ENCODE measurements around the gene NBL1.

DNA sequence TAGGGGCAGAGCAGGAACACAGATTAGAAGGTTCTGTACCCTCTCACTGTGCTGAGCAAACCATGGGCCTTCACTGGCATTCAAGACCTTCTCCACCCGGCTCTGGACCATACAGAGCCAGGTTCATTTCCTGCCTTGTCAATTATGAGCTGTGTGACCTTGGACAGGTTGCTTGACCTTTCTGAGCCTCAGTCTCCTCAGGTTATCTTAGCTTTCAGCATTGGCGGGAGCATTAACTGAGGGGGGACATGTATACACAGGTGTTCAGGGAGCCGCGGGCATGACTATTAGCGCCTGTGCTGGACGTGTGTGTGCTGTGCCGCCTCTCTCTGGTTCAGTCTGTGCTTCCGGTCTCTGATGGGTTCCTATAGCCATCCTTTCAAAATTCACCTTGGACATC, 52.7 kb downstream of the NBL1 start:
- no peak for TF ChIP-seq FOXA2 (IDR thresholded peaks at IDR 0.05)
- TF ChIP-seq, protein P1, sequence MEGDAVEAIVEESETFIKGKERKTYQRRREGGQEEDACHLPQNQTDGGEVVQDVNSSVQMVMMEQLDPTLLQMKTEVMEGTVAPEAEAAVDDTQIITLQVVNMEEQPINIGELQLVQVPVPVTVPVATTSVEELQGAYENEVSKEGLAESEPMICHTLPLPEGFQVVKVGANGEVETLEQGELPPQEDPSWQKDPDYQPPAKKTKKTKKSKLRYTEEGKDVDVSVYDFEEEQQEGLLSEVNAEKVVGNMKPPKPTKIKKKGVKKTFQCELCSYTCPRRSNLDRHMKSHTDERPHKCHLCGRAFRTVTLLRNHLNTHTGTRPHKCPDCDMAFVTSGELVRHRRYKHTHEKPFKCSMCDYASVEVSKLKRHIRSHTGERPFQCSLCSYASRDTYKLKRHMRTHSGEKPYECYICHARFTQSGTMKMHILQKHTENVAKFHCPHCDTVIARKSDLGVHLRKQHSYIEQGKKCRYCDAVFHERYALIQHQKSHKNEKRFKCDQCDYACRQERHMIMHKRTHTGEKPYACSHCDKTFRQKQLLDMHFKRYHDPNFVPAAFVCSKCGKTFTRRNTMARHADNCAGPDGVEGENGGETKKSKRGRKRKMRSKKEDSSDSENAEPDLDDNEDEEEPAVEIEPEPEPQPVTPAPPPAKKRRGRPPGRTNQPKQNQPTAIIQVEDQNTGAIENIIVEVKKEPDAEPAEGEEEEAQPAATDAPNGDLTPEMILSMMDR (IDR thresholded peaks at IDR 0.05; ENCODE audit: low read depth, low read length, missing input control), result no peak
- no peak for TF ChIP-seq SP1 (IDR thresholded peaks at IDR 0.05)
- no peak for TF ChIP-seq NR2F2 (IDR thresholded peaks at IDR 0.05)
- TF ChIP-seq RAD21 (IDR thresholded peaks at IDR 0.05), result no peak
- TF ChIP-seq TAF1 (conservative IDR thresholded peaks at IDR 0.05), result no peak
- no peak for TF ChIP-seq GABPA (IDR thresholded peaks at IDR 0.05 in 1 of 2, conservative IDR thresholded peaks at IDR 0.05 in 1 of 2)
- TF ChIP-seq JUND (IDR thresholded peaks at IDR 0.05), result no peak
- TF ChIP-seq, protein P2, sequence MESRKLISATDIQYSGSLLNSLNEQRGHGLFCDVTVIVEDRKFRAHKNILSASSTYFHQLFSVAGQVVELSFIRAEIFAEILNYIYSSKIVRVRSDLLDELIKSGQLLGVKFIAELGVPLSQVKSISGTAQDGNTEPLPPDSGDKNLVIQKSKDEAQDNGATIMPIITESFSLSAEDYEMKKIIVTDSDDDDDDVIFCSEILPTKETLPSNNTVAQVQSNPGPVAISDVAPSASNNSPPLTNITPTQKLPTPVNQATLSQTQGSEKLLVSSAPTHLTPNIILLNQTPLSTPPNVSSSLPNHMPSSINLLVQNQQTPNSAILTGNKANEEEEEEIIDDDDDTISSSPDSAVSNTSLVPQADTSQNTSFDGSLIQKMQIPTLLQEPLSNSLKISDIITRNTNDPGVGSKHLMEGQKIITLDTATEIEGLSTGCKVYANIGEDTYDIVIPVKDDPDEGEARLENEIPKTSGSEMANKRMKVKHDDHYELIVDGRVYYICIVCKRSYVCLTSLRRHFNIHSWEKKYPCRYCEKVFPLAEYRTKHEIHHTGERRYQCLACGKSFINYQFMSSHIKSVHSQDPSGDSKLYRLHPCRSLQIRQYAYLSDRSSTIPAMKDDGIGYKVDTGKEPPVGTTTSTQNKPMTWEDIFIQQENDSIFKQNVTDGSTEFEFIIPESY (IDR thresholded peaks at IDR 0.05), result no peak
- TF ChIP-seq, protein P3, sequence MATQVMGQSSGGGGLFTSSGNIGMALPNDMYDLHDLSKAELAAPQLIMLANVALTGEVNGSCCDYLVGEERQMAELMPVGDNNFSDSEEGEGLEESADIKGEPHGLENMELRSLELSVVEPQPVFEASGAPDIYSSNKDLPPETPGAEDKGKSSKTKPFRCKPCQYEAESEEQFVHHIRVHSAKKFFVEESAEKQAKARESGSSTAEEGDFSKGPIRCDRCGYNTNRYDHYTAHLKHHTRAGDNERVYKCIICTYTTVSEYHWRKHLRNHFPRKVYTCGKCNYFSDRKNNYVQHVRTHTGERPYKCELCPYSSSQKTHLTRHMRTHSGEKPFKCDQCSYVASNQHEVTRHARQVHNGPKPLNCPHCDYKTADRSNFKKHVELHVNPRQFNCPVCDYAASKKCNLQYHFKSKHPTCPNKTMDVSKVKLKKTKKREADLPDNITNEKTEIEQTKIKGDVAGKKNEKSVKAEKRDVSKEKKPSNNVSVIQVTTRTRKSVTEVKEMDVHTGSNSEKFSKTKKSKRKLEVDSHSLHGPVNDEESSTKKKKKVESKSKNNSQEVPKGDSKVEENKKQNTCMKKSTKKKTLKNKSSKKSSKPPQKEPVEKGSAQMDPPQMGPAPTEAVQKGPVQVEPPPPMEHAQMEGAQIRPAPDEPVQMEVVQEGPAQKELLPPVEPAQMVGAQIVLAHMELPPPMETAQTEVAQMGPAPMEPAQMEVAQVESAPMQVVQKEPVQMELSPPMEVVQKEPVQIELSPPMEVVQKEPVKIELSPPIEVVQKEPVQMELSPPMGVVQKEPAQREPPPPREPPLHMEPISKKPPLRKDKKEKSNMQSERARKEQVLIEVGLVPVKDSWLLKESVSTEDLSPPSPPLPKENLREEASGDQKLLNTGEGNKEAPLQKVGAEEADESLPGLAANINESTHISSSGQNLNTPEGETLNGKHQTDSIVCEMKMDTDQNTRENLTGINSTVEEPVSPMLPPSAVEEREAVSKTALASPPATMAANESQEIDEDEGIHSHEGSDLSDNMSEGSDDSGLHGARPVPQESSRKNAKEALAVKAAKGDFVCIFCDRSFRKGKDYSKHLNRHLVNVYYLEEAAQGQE (IDR thresholded peaks at IDR 0.05), result no peak
- TF ChIP-seq, protein P4, sequence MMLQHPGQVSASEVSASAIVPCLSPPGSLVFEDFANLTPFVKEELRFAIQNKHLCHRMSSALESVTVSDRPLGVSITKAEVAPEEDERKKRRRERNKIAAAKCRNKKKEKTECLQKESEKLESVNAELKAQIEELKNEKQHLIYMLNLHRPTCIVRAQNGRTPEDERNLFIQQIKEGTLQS (IDR thresholded peaks at IDR 0.05), result no peak
- no peak for TF ChIP-seq FOXA1 (IDR thresholded peaks at IDR 0.05)
- TF ChIP-seq YY1 (IDR thresholded peaks at IDR 0.05), result no peak
